AG10803 (cell line): ENCODE results near the gene PSAT1.

ENCODE experiments used
- DNase-seq: peaks from one replicate; pipeline ENCODE4 v3.0.0; 2010; ENCODE audit warnings: low read depth
- H3K4me3 ChIP-seq: 2 replicates; pipeline ENCODE4 v1.5.1; 2011; ENCODE audit warnings: mild to moderate bottlenecking, low read length, control low read depth
- CTCF ChIP-seq: conservative IDR thresholded peaks from 2 replicates; pipeline ENCODE4 v1.5.1; 2011; ENCODE audit warnings: mild to moderate bottlenecking, low read length, control low read depth, inconsistent platforms

The PSAT1 gene

GRCh38 chr9:78365748-78366697 is 69.1 kb downstream of the PSAT1 start:
- DNase-seq: peak; percentile 17
- peak; percentile 75 for TF ChIP-seq CTCF
- H3K4me3 ChIP-seq: no peak overlapping the region

GRCh38 chr9:78366827-78367226 is 69.9 kb downstream of the PSAT1 start:
- no peak overlapping the region for H3K4me3 ChIP-seq
- DNase-seq: no peak
- TF ChIP-seq CTCF: no peak

- H3K4me3 ChIP-seq: no peak overlapping the region
- DNase-seq: no peak
- TF ChIP-seq CTCF: no peak
These were observed 71.3 kb downstream of the PSAT1 start for GRCh38 chr9:78368236-78368635.

GRCh38 chr9:78369639-78370219 is 72.8 kb downstream of the PSAT1 start:
- TF ChIP-seq CTCF: peak; percentile 86
- no peak overlapping the region for H3K4me3 ChIP-seq
- DNase-seq: peak; percentile 57

- no peak for TF ChIP-seq CTCF
- no peak overlapping the region for H3K4me3 ChIP-seq
- DNase-seq: no peak
These were observed 74.1 kb downstream of the PSAT1 start for GRCh38 chr9:78370991-78371390.

- no peak for TF ChIP-seq CTCF
- H3K4me3 ChIP-seq: no peak overlapping the region
- DNase-seq: no peak
These were observed 75.1 kb downstream of the PSAT1 start for GRCh38 chr9:78371981-78372380.
